Testis (tissue), 2 donors: ENCODE results near the gene PAPSS2.

Experiments
- POLR2A ChIP-seq: fragments of 450-650 bp; IDR thresholded peaks from one replicate; pipeline ENCODE4 v1.6.1; 2017; ENCODE audit warnings: antibody characterized with exemption, mild to moderate bottlenecking, moderate library complexity
- TF ChIP-seq, protein P1 (sequence below), 3 experiments: fragments of 450-650 bp in 2 of 3; fragments of 200-600 bp in 1 of 3; sonication (generic) in 1 of 3; IDR thresholded peaks; one replicate each; pipeline ENCODE4 v1.5.1; 2016 to 2019; ENCODE audit warnings: antibody characterized with exemption in 3 of 3, mild to moderate bottlenecking in 2 of 3, moderate library complexity in 1 of 3

DNA sequence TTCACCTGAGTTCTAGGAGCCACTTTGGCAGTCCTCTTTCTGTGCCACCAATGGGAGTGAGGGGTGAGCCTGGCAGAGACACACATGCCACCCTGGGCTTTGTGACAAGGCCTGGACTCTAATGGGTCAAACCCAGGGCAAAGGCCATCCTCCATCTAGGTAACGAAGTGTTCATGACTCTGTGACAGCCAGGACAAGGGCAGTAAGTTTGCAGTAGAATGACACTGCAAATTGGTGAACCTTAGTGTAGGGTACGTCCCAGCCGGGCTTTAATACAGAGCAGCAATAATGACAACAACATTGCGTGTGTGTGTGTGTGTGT, 43.3 kb downstream of the PAPSS2 start:
- TF ChIP-seq, protein P1, sequence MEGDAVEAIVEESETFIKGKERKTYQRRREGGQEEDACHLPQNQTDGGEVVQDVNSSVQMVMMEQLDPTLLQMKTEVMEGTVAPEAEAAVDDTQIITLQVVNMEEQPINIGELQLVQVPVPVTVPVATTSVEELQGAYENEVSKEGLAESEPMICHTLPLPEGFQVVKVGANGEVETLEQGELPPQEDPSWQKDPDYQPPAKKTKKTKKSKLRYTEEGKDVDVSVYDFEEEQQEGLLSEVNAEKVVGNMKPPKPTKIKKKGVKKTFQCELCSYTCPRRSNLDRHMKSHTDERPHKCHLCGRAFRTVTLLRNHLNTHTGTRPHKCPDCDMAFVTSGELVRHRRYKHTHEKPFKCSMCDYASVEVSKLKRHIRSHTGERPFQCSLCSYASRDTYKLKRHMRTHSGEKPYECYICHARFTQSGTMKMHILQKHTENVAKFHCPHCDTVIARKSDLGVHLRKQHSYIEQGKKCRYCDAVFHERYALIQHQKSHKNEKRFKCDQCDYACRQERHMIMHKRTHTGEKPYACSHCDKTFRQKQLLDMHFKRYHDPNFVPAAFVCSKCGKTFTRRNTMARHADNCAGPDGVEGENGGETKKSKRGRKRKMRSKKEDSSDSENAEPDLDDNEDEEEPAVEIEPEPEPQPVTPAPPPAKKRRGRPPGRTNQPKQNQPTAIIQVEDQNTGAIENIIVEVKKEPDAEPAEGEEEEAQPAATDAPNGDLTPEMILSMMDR (IDR thresholded peaks at IDR 0.05): no peak
- no peak for TF ChIP-seq POLR2A
